Transverse colon (tissue), 3 donors: ENCODE data around the gene CFAP90.

Source experiments
- EP300 ChIP-seq: sonication (generic); formaldehyde crosslinking; IDR thresholded peaks from one replicate; pipeline ENCODE4 v1.6.1; 2017; ENCODE audit warnings: antibody characterized with exemption, low read depth
- TF ChIP-seq, protein P1 (sequence below), 5 experiments: fragments of 200-600 bp in 3 of 5; fragments of 450-650 bp in 2 of 5; sonication (generic) in 3 of 5; IDR thresholded peaks; 1 replicate in 2 of 5; 2 replicates in 3 of 5; pipeline ENCODE4 v1.5.1; 2016 to 2017; ENCODE audit warnings: antibody characterized with exemption in 5 of 5, inconsistent platforms in 3 of 5, mild to moderate bottlenecking in 2 of 5, moderate library complexity in 1 of 5

DNA sequence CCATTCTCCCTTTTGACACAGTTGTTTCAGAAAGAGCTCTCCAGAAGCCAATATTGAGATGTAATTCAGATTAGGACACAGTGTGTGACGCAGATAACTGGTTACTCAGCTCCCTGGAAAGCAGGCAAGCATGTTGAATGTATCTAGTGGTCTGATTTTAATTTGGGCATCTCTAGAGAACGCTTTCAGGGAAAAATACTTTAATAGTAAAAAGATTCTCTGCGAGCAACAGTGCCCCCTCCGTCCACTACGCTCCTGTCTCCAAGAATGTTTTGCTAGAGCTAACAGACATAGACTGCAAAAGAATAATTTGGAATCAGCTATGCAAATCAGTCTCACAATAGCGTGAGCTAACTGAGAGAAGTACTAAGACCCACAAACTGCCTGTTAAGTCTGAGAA lies 23.3 kb downstream of the CFAP90 start:
- TF ChIP-seq, protein P1, sequence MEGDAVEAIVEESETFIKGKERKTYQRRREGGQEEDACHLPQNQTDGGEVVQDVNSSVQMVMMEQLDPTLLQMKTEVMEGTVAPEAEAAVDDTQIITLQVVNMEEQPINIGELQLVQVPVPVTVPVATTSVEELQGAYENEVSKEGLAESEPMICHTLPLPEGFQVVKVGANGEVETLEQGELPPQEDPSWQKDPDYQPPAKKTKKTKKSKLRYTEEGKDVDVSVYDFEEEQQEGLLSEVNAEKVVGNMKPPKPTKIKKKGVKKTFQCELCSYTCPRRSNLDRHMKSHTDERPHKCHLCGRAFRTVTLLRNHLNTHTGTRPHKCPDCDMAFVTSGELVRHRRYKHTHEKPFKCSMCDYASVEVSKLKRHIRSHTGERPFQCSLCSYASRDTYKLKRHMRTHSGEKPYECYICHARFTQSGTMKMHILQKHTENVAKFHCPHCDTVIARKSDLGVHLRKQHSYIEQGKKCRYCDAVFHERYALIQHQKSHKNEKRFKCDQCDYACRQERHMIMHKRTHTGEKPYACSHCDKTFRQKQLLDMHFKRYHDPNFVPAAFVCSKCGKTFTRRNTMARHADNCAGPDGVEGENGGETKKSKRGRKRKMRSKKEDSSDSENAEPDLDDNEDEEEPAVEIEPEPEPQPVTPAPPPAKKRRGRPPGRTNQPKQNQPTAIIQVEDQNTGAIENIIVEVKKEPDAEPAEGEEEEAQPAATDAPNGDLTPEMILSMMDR (IDR thresholded peaks at IDR 0.05) = no peak
- TF ChIP-seq EP300 = no peak
